Activated CD4-positive, alpha-beta T cell treated with anti-CD3 and anti-CD28 coated beads, Interleukin-2, amount 50 U/mL, for 4 hours (primary cell): ENCODE data around the gene YWHAH.

Source experiments
- DNase-seq, 2 experiments: peaks; one replicate each; pipeline ENCODE4 v3.0.0-alpha.2; 2020

The YWHAH gene

GRCh38 chr22:31983911-31984656 lies 39.7 kb downstream of the YWHAH start:
- DNase-seq: no peak

GRCh38 chr22:31987218-31987617 lies 42.9 kb downstream of the YWHAH start:
- DNase-seq: no peak

GRCh38 chr22:31991102-31991839 lies 46.9 kb downstream of the YWHAH start:
- no peak for DNase-seq

GRCh38 chr22:31995046-31995445 lies 50.7 kb downstream of the YWHAH start:
- DNase-seq: no peak

GRCh38 chr22:31995807-31996206 lies 51.5 kb downstream of the YWHAH start:
- DNase-seq: no peak

DNA sequence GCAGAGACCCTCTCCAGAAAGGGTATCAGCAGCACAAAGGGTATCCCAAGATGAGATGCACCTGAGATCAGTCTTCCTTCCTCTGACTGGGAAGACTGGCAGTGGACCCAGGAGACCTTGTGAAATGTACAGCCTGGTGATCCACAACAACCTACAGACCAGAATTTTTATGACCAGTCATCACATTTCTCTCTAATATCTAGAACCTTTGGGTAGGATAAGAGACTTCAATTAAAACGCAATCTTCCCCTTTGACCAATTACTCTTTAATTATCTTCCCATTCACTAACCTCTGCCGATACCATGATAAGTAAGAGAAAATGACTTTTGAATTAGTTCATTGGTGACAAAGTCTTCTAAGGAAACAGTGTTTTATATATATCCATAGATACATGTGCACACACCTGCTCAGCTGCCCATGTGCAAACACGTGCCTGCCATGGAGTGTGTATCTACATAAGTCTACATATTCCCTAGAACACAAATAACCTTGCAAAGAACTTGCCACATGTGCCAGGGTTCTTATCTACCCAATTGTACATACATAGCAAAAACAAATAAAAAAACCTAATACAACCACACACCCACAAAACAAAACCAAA lies 54.5 kb downstream of the YWHAH start:
- DNase-seq: no peak

- no peak for DNase-seq
Observed at GRCh38 chr22:32000181-32000580, 55.8 kb downstream of the YWHAH start.

DNA sequence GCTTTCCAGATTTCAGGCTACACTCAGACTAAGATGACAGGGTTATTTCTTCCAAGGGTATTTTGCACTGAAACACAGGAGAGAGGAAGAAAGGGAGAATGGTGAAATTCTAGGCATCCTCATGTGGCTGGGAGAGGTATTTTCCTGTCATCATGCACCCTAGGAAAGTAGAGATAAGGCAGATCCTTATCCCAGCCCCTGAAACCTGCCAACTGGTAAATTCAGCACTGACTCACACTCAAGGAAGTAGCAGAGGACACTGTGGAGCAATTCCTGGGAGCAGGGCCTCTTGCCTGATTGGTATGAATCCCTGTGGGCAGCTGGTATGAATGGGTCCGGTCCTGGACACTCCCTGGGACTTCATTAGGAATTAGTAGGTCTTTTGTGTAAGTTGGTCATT lies 61.1 kb downstream of the YWHAH start:
- DNase-seq: no peak
